Measurements from ENCODE around the gene GATAD1.

The GATAD1 gene

DNA sequence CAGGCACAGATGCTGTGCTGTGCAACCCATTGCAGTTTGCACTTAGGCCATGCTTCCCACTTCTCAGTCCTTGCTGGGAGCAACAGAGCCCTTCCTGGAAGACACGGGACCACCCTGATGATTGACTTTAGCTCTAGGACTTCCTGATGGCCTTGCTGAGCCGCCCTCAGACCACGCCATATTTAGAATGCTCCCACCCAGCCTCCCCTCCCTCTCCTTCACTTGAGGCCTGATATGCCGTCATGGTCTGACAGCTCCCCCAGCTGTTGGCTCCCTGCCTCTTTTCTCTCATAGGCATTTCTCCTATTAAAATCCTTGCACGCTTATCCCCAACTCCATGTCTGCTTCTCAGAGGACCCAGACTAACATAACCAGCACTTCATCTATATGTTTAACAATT, 29.4 kb upstream of the GATAD1 start:
- no peak overlapping the region for H3K4me3 ChIP-seq (ENCODE audit: low read depth, low read length)
- H3K27me3 ChIP-seq (ENCODE audit: control insufficient read depth, insufficient read depth, low read length): no peaks in the 10 kb centered on the region
- H3K36me3 ChIP-seq (ENCODE audit: control insufficient read depth, insufficient read depth, low read length): no peaks in the 10 kb centered on the region
- H3K4me1 ChIP-seq (ENCODE audit: control insufficient read depth, insufficient read depth, low read length): no peaks in the 10 kb centered on the region
- no peak overlapping the region for H3K9ac ChIP-seq (ENCODE audit: low read depth, low read length)
- H3K9me3 ChIP-seq (ENCODE audit: control insufficient read depth, insufficient read depth, low read length): no peaks in the 10 kb centered on the region

GRCh38 chr7:92421676-92422435, 25.4 kb upstream of the GATAD1 start:
- peaks cover 3% of the 10 kb centered on the region for H3K27me3 ChIP-seq (ENCODE audit: control insufficient read depth, insufficient read depth, low read length)

DNA sequence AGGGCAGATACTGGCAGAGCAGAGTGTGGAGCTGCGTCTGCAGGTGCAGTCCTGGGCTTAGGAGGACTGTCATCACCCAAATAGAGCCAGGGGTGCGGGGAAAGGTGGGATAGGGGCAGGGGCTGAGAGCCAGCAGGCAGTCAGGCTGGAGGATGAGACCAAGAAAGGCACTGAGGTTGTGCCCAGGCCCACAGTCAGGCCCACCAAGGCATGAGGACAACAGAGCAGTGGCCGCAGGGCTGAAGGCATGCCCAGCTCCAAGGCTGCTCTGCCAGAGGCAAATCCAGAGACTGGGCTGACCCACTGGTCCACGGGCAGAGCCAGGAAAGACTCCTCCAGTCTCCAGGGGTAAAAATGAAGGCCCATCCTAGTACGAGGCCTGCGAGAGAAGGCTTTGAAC, 24.4 kb upstream of the GATAD1 start:
- no peaks in the 10 kb centered on the region for H3K36me3 ChIP-seq (ENCODE audit: control insufficient read depth, insufficient read depth, low read length)
- peaks cover 6% of the 10 kb centered on the region for H3K4me1 ChIP-seq (ENCODE audit: control insufficient read depth, insufficient read depth, low read length)
- H3K9me3 ChIP-seq (ENCODE audit: control insufficient read depth, insufficient read depth, low read length): no peaks in the 10 kb centered on the region
- H3K9ac ChIP-seq (ENCODE audit: low read depth, low read length): no peak overlapping the region
- H3K27me3 ChIP-seq (ENCODE audit: control insufficient read depth, insufficient read depth, low read length): peaks cover 3% of the 10 kb centered on the region
- H3K4me3 ChIP-seq (ENCODE audit: low read depth, low read length): no peak overlapping the region

More at GRCh38 chr7:92421676-92422435, 25.4 kb upstream of the GATAD1 start:
- H3K9me3 ChIP-seq (ENCODE audit: control insufficient read depth, insufficient read depth, low read length): no peaks in the 10 kb centered on the region
- H3K4me3 ChIP-seq (ENCODE audit: low read depth, low read length): no peak overlapping the region
- H3K9ac ChIP-seq (ENCODE audit: low read depth, low read length): no peak overlapping the region
- no peaks in the 10 kb centered on the region for H3K36me3 ChIP-seq (ENCODE audit: control insufficient read depth, insufficient read depth, low read length)
- H3K4me1 ChIP-seq (ENCODE audit: control insufficient read depth, insufficient read depth, low read length): peaks cover 6% of the 10 kb centered on the region

GRCh38 chr7:92423710-92424131, 23.6 kb upstream of the GATAD1 start:
- peaks cover 3% of the 10 kb centered on the region for H3K27me3 ChIP-seq (ENCODE audit: control insufficient read depth, insufficient read depth, low read length)
- H3K36me3 ChIP-seq (ENCODE audit: control insufficient read depth, insufficient read depth, low read length): no peaks in the 10 kb centered on the region
- no peak overlapping the region for H3K9ac ChIP-seq (ENCODE audit: low read depth, low read length)
- H3K9me3 ChIP-seq (ENCODE audit: control insufficient read depth, insufficient read depth, low read length): no peaks in the 10 kb centered on the region
- H3K4me3 ChIP-seq (ENCODE audit: low read depth, low read length): no peak overlapping the region
- peaks cover 6% of the 10 kb centered on the region for H3K4me1 ChIP-seq (ENCODE audit: control insufficient read depth, insufficient read depth, low read length)

GRCh38 chr7:92425311-92425947, 21.9 kb upstream of the GATAD1 start:
- Histone ChIP-seq H3K36me3 (ENCODE audit: control insufficient read depth, insufficient read depth, low read length) (no peaks in the 10 kb centered on the region), H3K4me1 (ENCODE audit: control insufficient read depth, insufficient read depth, low read length) (peaks cover 6% of the 10 kb centered on the region), H3K27me3 (ENCODE audit: control insufficient read depth, insufficient read depth, low read length) (peaks cover 3% of the 10 kb centered on the region), H3K9ac (ENCODE audit: low read depth, low read length) (no peak overlapping the region), H3K4me3 (ENCODE audit: low read depth, low read length) (peak overlapping the region; percentile 35), H3K9me3 (ENCODE audit: control insufficient read depth, insufficient read depth, low read length) (no peaks in the 10 kb centered on the region)

- H3K9me3 ChIP-seq (ENCODE audit: control insufficient read depth, insufficient read depth, low read length): no peaks in the 10 kb centered on the region
- H3K4me3 ChIP-seq (ENCODE audit: low read depth, low read length): no peak overlapping the region
- no peak overlapping the region for H3K9ac ChIP-seq (ENCODE audit: low read depth, low read length)
- H3K4me1 ChIP-seq (ENCODE audit: control insufficient read depth, insufficient read depth, low read length): peaks cover 6% of the 10 kb centered on the region
- no peaks in the 10 kb centered on the region for H3K36me3 ChIP-seq (ENCODE audit: control insufficient read depth, insufficient read depth, low read length)
- H3K27me3 ChIP-seq (ENCODE audit: control insufficient read depth, insufficient read depth, low read length): peaks cover 3% of the 10 kb centered on the region
These were observed 20.1 kb upstream of the GATAD1 start for GRCh38 chr7:92427193-92427592.

GRCh38 chr7:92432299-92432946, 14.9 kb upstream of the GATAD1 start:
- H3K9me3 ChIP-seq (ENCODE audit: control insufficient read depth, insufficient read depth, low read length): no peaks in the 10 kb centered on the region
- H3K9ac ChIP-seq (ENCODE audit: low read depth, low read length): no peak overlapping the region
- H3K4me3 ChIP-seq (ENCODE audit: low read depth, low read length): no peak overlapping the region
- no peaks in the 10 kb centered on the region for H3K36me3 ChIP-seq (ENCODE audit: control insufficient read depth, insufficient read depth, low read length)
- peaks cover 7% of the 10 kb centered on the region for H3K4me1 ChIP-seq (ENCODE audit: control insufficient read depth, insufficient read depth, low read length)
- H3K27me3 ChIP-seq (ENCODE audit: control insufficient read depth, insufficient read depth, low read length): no peaks in the 10 kb centered on the region

GRCh38 chr7:92433019-92433418, 14.3 kb upstream of the GATAD1 start:
- H3K9ac ChIP-seq (ENCODE audit: low read depth, low read length): no peak overlapping the region
- H3K27me3 ChIP-seq (ENCODE audit: control insufficient read depth, insufficient read depth, low read length): no peaks in the 10 kb centered on the region
- H3K36me3 ChIP-seq (ENCODE audit: control insufficient read depth, insufficient read depth, low read length): no peaks in the 10 kb centered on the region
- H3K4me1 ChIP-seq (ENCODE audit: control insufficient read depth, insufficient read depth, low read length): peaks cover 7% of the 10 kb centered on the region
- no peak overlapping the region for H3K4me3 ChIP-seq (ENCODE audit: low read depth, low read length)
- H3K9me3 ChIP-seq (ENCODE audit: control insufficient read depth, insufficient read depth, low read length): no peaks in the 10 kb centered on the region

DNA sequence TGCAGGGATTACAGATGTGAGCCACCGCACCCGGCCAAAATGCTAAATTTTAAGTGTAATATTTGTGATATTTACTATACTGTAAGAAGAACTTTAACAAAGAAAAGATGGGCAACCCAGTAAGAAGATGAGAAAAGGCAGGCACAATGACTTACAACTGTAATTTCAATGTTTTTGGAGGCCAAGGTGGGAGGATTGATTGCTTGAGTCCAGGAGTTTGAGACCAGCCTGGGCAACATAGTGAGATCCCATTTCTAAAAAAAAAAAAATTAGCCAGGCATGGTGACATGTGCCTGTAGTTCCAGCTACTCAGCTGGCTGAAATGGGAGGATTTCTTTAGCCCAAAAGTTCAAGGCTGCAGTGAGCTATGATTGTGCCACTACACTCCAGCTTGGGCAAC, 11.7 kb upstream of the GATAD1 start:
- H3K27me3 ChIP-seq (ENCODE audit: control insufficient read depth, insufficient read depth, low read length): no peaks in the 10 kb centered on the region
- no peaks in the 10 kb centered on the region for H3K36me3 ChIP-seq (ENCODE audit: control insufficient read depth, insufficient read depth, low read length)
- peaks cover 9% of the 10 kb centered on the region for H3K4me1 ChIP-seq (ENCODE audit: control insufficient read depth, insufficient read depth, low read length)
- H3K4me3 ChIP-seq (ENCODE audit: low read depth, low read length): no peak overlapping the region
- H3K9ac ChIP-seq (ENCODE audit: low read depth, low read length): no peak overlapping the region
- H3K9me3 ChIP-seq (ENCODE audit: control insufficient read depth, insufficient read depth, low read length): no peaks in the 10 kb centered on the region

DNA sequence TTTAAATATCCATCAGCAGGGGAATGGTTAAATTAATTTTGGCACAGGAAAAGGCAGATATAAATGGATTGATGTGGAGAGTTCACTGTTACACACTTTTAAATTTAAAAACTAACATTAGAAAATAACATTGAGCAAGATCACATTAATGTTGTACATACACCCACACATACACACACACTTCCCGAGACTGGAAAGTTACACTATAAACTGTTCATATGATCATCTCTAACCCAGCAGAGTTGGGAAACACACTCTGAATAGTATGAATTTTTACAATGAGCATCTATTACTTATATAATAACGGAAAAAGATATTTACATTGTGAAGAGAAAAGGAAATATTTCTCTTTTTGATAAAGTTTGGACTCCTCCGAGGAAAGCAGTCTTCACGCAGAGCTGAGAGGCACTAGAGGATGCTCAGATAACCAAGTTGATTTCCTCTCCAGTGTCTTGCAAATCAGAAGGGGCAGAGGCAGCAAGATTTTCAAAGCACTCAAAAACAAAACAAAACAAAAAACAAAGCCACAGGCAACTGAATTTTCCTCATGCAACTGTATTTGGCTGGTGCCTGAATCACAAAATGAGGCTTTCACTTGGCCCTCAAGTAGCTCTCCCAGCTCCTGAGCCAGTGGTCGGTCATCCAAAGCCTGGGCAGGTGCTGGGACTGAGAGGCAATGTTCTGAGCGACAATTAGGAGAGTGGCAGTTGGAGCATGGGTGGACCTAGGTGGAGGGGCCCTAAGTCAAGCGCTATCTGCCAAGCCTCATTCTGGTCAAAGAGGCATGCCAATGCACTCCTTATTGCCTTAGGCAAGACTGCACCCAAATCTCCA, 10.5 kb upstream of the GATAD1 start:
- Histone ChIP-seq H3K4me1 (ENCODE audit: control insufficient read depth, insufficient read depth, low read length) (peaks cover 9% of the 10 kb centered on the region), H3K9ac (ENCODE audit: low read depth, low read length) (no peak overlapping the region), H3K9me3 (ENCODE audit: control insufficient read depth, insufficient read depth, low read length) (no peaks in the 10 kb centered on the region), H3K27me3 (ENCODE audit: control insufficient read depth, insufficient read depth, low read length) (no peaks in the 10 kb centered on the region), H3K4me3 (ENCODE audit: low read depth, low read length) (no peak overlapping the region), H3K36me3 (ENCODE audit: control insufficient read depth, insufficient read depth, low read length) (no peaks in the 10 kb centered on the region)

DNA sequence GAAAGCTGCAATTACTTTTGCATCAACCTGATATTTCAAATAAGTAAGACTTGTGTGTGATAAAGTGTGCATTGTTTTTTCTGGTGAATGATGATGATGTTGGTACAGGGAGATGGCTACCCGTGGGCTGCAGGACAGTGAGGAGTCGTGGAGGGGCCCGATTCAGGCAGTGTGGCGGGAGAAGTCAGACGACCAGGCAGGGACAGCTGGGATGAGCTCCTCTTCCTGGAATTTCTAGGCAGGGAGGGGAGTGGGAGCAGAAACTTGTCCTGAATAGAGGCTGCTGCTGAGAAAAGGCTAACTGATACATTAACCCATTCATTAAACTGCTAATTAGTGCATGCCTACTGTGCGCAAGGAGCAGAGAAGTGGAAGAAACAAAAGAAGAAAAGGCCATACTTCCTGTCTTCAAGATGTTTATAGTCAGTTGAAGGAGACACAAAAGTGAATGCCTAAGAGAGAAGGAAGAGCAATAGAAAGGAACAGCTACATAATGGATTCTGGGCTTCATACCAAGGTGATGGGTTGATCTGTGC, 9.3 kb upstream of the GATAD1 start:
- H3K36me3 ChIP-seq (ENCODE audit: control insufficient read depth, insufficient read depth, low read length): no peaks in the 10 kb centered on the region
- H3K4me1 ChIP-seq (ENCODE audit: control insufficient read depth, insufficient read depth, low read length): peaks cover 9% of the 10 kb centered on the region
- H3K9me3 ChIP-seq (ENCODE audit: control insufficient read depth, insufficient read depth, low read length): no peaks in the 10 kb centered on the region
- no peak overlapping the region for H3K4me3 ChIP-seq (ENCODE audit: low read depth, low read length)
- H3K9ac ChIP-seq (ENCODE audit: low read depth, low read length): no peak overlapping the region
- H3K27me3 ChIP-seq (ENCODE audit: control insufficient read depth, insufficient read depth, low read length): no peaks in the 10 kb centered on the region

All from iPS-15b (cell line).